ENCODE data around the gene PCNT. TPM values are rescaled to one million over a fixed set of nuclear protein-coding genes. Genes with fewer than 3 reads are reported as not detected.

Gene PCNT
- total RNA-seq, 1 donor: 21.6 TPM

GRCh38 chr21:46482225-46482845 is 158.4 kb downstream of the PCNT start:
- DNase-seq (ENCODE audit: low read depth): no peak
- H3K4me3 ChIP-seq (ENCODE audit: low read depth, low read length): no peak overlapping the region
- TF ChIP-seq CTCF (IDR thresholded peaks at IDR 0.05; ENCODE audit: insufficient read depth, low read depth, low read length): no peak

GRCh38 chr21:46482846-46483231 is 158.9 kb downstream of the PCNT start:
- H3K4me3 ChIP-seq (ENCODE audit: low read depth, low read length): no peak overlapping the region
- TF ChIP-seq CTCF (IDR thresholded peaks at IDR 0.05; ENCODE audit: insufficient read depth, low read depth, low read length): no peak
- DNase-seq (ENCODE audit: low read depth): no peak

GRCh38 chr21:46483300-46484295 is 159.6 kb downstream of the PCNT start:
- TF ChIP-seq CTCF (IDR thresholded peaks at IDR 0.05; ENCODE audit: insufficient read depth, low read depth, low read length): no peak
- no peak overlapping the region for H3K4me3 ChIP-seq (ENCODE audit: low read depth, low read length)
- no peak for DNase-seq (ENCODE audit: low read depth)

- H3K4me3 ChIP-seq (ENCODE audit: low read depth, low read length): no peak overlapping the region
- TF ChIP-seq CTCF (IDR thresholded peaks at IDR 0.05; ENCODE audit: insufficient read depth, low read depth, low read length): no peak
- DNase-seq (ENCODE audit: low read depth): no peak
Measured at GRCh38 chr21:46486481-46487126, 162.6 kb downstream of the PCNT start.

GRCh38 chr21:46489162-46489663 is 165.3 kb downstream of the PCNT start:
- TF ChIP-seq CTCF (IDR thresholded peaks at IDR 0.05; ENCODE audit: insufficient read depth, low read depth, low read length): no peak
- H3K4me3 ChIP-seq (ENCODE audit: low read depth, low read length): no peak overlapping the region
- DNase-seq (ENCODE audit: low read depth): no peak

- no peak overlapping the region for H3K4me3 ChIP-seq (ENCODE audit: low read depth, low read length)
- no peak for TF ChIP-seq CTCF (IDR thresholded peaks at IDR 0.05; ENCODE audit: insufficient read depth, low read depth, low read length)
- no peak for DNase-seq (ENCODE audit: low read depth)
Measured at GRCh38 chr21:46489800-46490199, 165.8 kb downstream of the PCNT start.
